ENCODE results near the gene GRIN3A. TPM values are rescaled to one million over a fixed set of nuclear protein-coding genes. Genes with fewer than 3 reads are reported as not detected.
"Not testable (repeated sequence)": the region's sequence is repeated elsewhere in the genome, so short reads cannot be mapped to it uniquely, and the experiment has no call there.

GRIN3A gene
- total RNA-seq, 4 donors from 2014 or later: 0.09 to 0.27 TPM; not detected in 2

- H3K36me3 ChIP-seq: peaks cover 0 to 92% (median 6%) of the 10 kb centered on the region in 3 donors
- not testable (repeated sequence) for H3K27ac ChIP-seq, DNase-seq, H3K27me3 ChIP-seq, H3K4me1 ChIP-seq, H3K9me3 ChIP-seq, H3K4me3 ChIP-seq
- TF ChIP-seq CTCF (IDR thresholded peaks at IDR 0.05): peak in 3 of 6 experiments; percentile 28 to 32 (median 30)
Measured at GRCh38 chr9:101549472-101550098, 188.9 kb downstream of the GRIN3A start.

GRCh38 chr9:101543098-101543735 is 195.2 kb downstream of the GRIN3A start:
- no peaks in the 10 kb centered on the region for H3K9me3 ChIP-seq
- no peaks in the 10 kb centered on the region for H3K27me3 ChIP-seq
- H3K27ac ChIP-seq: no peak overlapping the region
- no peak for DNase-seq
- peaks cover 0 to 68% (median 6%) of the 10 kb centered on the region in 3 donors for H3K36me3 ChIP-seq
- H3K4me1 ChIP-seq: no peaks in the 10 kb centered on the region
- no peak overlapping the region for H3K4me3 ChIP-seq
- TF ChIP-seq CTCF (IDR thresholded peaks at IDR 0.05) (no peak), POLR2A (IDR thresholded peaks at IDR 0.05) (no peak)

- H3K27ac ChIP-seq: no peak overlapping the region
- peaks cover 0 to 14% (median 0%) of the 10 kb centered on the region in 4 donors for H3K4me1 ChIP-seq
- no peak for TF ChIP-seq CTCF (IDR thresholded peaks at IDR 0.05)
- no peak for TF ChIP-seq POLR2A (IDR thresholded peaks at IDR 0.05)
- H3K27me3 ChIP-seq: no peaks in the 10 kb centered on the region
- peaks cover 0 to 46% (median 0%) of the 10 kb centered on the region in 3 donors for H3K36me3 ChIP-seq
- H3K9me3 ChIP-seq: no peaks in the 10 kb centered on the region
- H3K4me3 ChIP-seq: no peak overlapping the region
- DNase-seq: no peak
Measured at GRCh38 chr9:101540069-101540468, 198.4 kb downstream of the GRIN3A start.

GRCh38 chr9:101536938-101537337 is 201.5 kb downstream of the GRIN3A start:
- peaks cover 0 to 34% (median 0%) of the 10 kb centered on the region in 3 donors for H3K36me3 ChIP-seq
- H3K9me3 ChIP-seq: no peaks in the 10 kb centered on the region
- peak in 1 of 3 donors; percentile 49 for DNase-seq
- H3K4me1 ChIP-seq: peaks cover 0 to 25% (median 0%) of the 10 kb centered on the region in 4 donors
- TF ChIP-seq CTCF (IDR thresholded peaks at IDR 0.05) (no peak), POLR2A (IDR thresholded peaks at IDR 0.05) (no peak)
- no peak overlapping the region for H3K27ac ChIP-seq
- no peak overlapping the region for H3K4me3 ChIP-seq
- no peaks in the 10 kb centered on the region for H3K27me3 ChIP-seq

- H3K4me3 ChIP-seq: no peak overlapping the region
- no peak for TF ChIP-seq POLR2A (IDR thresholded peaks at IDR 0.05)
- TF ChIP-seq CTCF (IDR thresholded peaks at IDR 0.05): no peak
- H3K27me3 ChIP-seq: no peaks in the 10 kb centered on the region
- no peak overlapping the region for H3K27ac ChIP-seq
- H3K9me3 ChIP-seq: no peaks in the 10 kb centered on the region
- peaks cover 0 to 25% (median 0%) of the 10 kb centered on the region in 4 donors for H3K4me1 ChIP-seq
- DNase-seq: no peak
- H3K36me3 ChIP-seq: peaks cover 0 to 30% (median 0%) of the 10 kb centered on the region in 3 donors
Measured at GRCh38 chr9:101536351-101536750, 202.1 kb downstream of the GRIN3A start.

Data from Peyer's patch (tissue), 4 donors.